ENCODE measurements around the gene NANOS2.

DNA sequence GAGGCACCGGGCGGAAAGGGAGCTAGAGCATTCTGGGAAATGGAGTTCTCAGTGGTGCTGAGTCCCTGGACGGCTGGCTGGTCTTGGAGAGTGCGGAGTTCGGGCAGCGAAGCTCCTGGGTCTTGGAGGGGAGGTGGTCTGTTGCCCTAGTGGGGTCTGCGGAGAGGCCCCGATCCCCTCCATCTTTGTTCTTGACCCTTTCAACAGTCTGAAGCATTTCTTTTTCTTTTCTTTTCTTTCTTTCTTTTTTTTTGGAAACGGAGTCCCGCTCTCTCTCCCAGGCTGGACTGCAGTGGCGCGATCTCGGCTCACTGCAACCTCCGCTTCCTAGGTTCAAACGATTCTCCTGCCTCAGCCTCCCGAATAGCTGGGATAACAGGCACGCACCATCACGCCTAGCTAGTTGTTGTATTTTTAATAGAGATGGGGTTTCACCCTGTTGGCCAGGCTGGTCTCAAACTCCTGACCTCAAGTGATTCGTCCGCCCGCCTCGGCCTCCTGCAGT lies 51.2 kb downstream of the NANOS2 start:
- no peak for TF ChIP-seq ZNF678 (CRISPR knock-in tag; IDR thresholded peaks at IDR 0.05)
- TF ChIP-seq PAF1 (CRISPR knock-in tag; IDR thresholded peaks at IDR 0.05), result no peak
- TF ChIP-seq POLR2A (IDR thresholded peaks at IDR 0.05; ENCODE audit: insufficient read depth in 1 of 2, low read depth in 2 of 2, low read length in 2 of 2), result peak in 1 of 2 experiments; percentile 73; a peak in 1 of 4 replicates
- TF ChIP-seq ZNF136 (CRISPR knock-in tag; IDR thresholded peaks at IDR 0.05; ENCODE audit: low read depth), result no peak
- TF ChIP-seq TBP (CRISPR knock-in tag; IDR thresholded peaks at IDR 0.05), result no peak
- TF ChIP-seq NFE2L2 (IDR thresholded peaks at IDR 0.05; ENCODE audit: low read length), result no peak
- TF ChIP-seq ZNF564 (CRISPR knock-in tag; IDR thresholded peaks at IDR 0.05), result peak; percentile 28; the same call in 1 of the 2 replicates
- no peak for TF ChIP-seq SETDB1 (CRISPR knock-in tag; IDR thresholded peaks at IDR 0.05; ENCODE audit: borderline replicate concordance)
- TF ChIP-seq ZNF317 (CRISPR knock-in tag; IDR thresholded peaks at IDR 0.05), result no peak
- TF ChIP-seq ZNF3 (CRISPR knock-in tag; IDR thresholded peaks at IDR 0.05), result no peak; the same call in 1 of the 2 replicates
- TF ChIP-seq, protein P1, sequence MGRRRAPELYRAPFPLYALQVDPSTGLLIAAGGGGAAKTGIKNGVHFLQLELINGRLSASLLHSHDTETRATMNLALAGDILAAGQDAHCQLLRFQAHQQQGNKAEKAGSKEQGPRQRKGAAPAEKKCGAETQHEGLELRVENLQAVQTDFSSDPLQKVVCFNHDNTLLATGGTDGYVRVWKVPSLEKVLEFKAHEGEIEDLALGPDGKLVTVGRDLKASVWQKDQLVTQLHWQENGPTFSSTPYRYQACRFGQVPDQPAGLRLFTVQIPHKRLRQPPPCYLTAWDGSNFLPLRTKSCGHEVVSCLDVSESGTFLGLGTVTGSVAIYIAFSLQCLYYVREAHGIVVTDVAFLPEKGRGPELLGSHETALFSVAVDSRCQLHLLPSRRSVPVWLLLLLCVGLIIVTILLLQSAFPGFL (CRISPR knock-in tag; IDR thresholded peaks at IDR 0.05), result no peak
- TF ChIP-seq CBFB (CRISPR knock-in tag; IDR thresholded peaks at IDR 0.05), result no peak

Measured in HepG2 (cell line).